Endothelial cell of hepatic sinusoid (primary cell): ENCODE measurements around the gene MYH9.
"Not testable (repeated sequence)": the region's sequence is repeated elsewhere in the genome, so short reads cannot be mapped to it uniquely, and the experiment has no call there.

Experiments used
- in situ Hi-C: cut with HindIII; loops from 2 replicates; pipeline ENCODE4 v1.10.0; 2017; ENCODE audit warnings: low sequenced_read_pairs

The MYH9 gene

DNA sequence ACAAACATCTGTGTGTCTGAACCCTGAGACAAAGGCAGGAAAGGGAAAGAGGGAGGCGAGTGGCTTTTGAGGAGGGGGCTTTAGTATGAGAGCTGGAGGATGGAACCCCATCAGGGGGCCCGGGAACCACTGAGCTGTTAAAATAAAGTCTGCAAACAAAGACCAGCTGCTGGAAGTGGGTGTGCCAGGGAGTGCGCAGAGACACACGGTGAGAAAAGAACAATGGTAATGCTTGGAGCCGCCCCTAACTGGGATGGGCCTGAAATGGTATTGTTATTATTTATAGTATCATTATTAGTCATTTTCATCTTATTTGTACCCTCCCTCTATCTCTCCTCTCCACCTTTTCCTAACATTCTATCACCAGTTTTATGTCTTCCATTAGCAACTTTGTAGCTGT lies 132.2 kb downstream of the MYH9 start:
- in situ Hi-C loops = not testable (repeated sequence)

GRCh38 chr22:36253523-36254490 lies 134.0 kb downstream of the MYH9 start:
- in situ Hi-C loops = no loop called here

GRCh38 chr22:36252754-36253522 lies 134.8 kb downstream of the MYH9 start, which contains the start of gene APOL1:
Gene APOL1, plus strand, starts transcription at chr22:36253133. Its CDS starts 1,823 bp downstream, at chr22:36254956.
- in situ Hi-C loops = no loop called here

DNA sequence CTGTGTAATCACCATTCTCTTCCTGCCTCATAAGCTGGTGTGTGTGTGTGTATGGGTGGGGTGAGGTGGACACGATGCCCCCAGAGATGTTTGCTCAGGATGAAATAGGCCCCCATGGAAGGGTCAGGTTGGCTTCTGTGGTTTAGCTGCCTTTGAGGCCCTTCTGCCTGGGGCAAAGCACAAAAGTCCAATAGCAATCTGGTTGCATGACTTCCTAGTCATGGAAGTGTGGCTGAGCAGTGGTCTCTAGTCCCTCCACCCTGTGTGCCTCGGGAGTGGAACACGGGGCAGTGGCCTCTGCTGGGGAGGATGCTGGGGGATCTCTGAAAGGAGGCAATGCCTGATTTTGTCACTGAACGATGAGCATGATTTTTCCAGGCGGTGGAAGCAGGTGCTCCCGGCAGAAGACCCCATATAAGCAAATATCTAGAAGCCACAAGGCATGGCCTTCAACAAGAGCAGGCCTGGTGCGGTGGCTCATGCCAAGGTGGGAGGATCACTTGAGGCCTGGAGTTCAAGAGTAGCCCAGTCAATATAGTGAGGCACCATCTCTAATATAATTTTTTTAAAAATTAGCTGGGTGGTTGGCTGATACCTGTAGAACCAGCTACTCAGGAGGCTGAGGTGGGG lies 135.7 kb downstream of the MYH9 start:
- in situ Hi-C loops = not testable (repeated sequence)

DNA sequence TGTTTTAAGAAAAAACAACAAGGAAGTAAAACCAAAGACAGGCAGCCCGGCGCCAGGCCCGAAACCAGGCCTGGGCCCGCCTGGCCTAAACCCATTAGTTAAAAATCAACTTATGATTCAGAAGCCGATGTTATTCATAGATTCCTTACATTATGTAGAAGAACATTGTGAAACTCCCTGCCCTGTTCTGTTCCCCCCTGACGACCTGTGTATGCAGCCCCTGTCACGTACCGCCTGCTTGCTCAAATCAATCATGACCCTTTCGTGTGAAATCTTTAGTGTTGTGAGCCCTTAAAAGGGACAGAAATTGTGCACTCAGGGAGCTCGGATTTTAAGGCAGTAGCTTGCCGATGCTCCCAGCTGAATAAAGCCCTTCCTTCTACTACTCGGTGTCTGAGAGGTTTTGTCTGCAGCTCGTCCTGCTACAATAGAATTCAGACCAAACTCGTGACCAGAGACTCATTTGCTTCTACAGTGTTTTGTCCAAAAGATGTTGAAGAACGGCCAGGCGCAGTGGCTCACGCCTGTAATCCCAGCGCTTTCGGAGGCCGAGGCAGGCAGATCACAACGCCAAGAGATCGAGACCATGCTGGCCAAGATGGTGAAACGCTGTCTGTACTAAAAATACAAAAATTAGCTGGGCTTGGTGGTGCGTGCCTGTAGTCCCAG lies 137.3 kb downstream of the MYH9 start:
- in situ Hi-C loops = not testable (repeated sequence)

DNA sequence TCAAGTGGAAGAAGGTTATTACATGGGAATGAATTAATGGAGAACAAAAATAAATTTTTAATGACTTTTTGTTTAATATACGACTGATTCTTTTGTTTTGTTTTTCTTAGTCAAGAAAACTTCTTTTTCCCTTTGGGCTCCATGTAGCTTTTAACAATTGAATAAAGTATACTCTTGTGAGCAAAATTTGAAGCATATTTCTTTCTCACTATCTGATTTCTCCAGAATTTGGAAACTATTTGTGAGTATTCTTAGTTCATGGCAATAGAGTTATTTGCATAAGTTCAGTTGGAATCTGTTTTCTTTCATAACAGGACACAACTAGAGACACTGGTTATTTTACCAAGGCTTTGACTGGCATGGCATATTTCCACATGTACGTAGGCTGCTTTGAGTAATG lies 138.6 kb downstream of the MYH9 start:
- in situ Hi-C loops = loop anchor here (10.0 kb wide), 1 partner anchor 156 kb away; no protein-coding TSS in a partner anchor

GRCh38 chr22:36247955-36248354 lies 139.8 kb downstream of the MYH9 start:
- in situ Hi-C loops = loop anchor here (10.0 kb wide), 1 partner anchor 157 kb away; no protein-coding TSS in a partner anchor

GRCh38 chr22:36246718-36247117 lies 141.0 kb downstream of the MYH9 start:
- in situ Hi-C loops = loop anchor here (10.0 kb wide), 1 partner anchor 158 kb away; no protein-coding TSS in a partner anchor

- in situ Hi-C loops = loop anchor here (10.0 kb wide), 1 partner anchor 159 kb away; no protein-coding TSS in a partner anchor
Observed at GRCh38 chr22:36245805-36246356, 141.9 kb downstream of the MYH9 start.

DNA sequence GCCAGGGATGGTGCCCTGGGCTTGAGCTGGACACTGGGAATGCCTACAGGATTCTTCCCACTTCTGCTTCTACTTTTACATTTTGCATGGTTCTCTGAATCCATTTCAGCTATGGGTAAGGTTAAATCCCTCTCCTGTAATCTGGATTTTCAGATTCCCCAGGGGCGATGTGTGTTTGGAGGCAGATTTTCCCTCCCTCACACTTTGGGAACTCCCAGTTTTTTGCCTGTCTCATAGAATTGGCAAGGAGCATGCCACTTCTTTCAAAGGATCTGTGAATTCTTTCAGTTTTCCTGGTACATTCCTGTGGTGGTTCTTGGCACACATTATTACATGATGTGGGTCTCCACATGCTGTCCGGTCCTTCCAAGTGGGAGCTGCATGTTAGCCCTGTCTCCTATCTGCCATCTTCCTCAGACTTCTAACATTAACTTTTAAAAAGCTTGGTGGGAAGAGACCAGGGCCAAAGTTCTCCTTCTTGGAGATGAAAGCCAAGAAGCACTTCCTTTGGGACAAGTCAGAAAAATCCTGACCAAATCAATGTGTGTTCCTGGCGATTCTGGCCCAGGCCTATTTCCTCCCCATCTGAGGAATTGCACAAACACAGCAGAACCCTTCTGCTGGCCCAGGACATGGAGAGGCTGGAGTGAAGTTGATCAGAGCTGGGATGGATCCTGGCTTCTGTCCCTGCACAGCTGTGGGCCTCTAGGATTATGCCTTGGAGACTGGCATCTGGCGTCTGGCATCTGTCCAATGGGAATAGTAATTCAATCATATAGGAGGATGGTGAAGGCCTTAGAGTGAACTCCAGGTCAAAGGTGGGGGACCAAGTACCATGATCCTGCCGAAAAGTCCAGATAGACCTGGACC lies 143.0 kb downstream of the MYH9 start:
- in situ Hi-C loops = loop anchor here (5.0 to 10.0 kb wide), 3 partner anchors 82 to 248 kb away; partner anchors contain the start of gene APOL3

GRCh38 chr22:36243986-36244385 lies 143.8 kb downstream of the MYH9 start:
- in situ Hi-C loops = loop anchor here (5.0 to 10.0 kb wide), 3 partner anchors 82 to 248 kb away; partner anchors contain the start of gene APOL3

DNA sequence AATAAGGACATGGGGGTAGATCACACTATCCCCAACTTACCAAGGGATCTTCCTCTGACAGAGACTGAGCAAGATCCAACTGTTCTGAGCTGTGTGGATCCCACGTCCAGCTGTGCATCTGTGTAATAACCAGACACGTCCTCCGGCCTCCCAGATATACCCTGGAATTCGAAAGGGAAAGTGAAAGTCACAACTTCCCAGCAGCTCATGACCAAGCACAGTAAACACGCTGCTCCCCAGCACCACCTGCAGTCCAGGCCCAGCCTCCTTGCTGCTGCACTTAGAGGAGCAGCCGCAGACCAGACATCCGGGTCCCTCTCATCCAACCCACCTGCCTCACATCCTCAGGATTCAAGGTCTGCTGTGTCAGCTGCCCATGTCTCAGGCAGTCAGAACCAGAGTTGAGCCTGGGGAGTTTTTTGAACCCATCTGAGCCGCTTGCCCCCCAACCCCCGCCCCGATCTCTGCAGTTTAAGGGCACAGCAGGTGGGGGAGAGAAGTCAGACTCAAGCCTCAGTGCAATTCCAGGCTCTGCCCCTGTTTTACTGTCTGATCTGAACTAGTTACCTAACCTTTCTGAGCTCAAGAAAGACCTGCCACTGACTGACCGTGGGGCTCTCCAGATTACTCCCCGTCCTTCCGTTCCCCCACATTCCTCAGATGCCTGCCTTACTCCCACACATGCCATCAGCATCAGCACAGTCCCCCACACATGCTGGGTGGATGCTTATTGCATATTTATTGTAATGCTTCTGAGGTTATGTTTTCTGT lies 148.2 kb downstream of the MYH9 start, which contains the start of gene APOL2:
APOL2 (minus strand) TSS at position 127 of the 771 bp plus-strand sequence. CDS start 6,365 bp downstream, outside the sequence.
- in situ Hi-C loops = loop anchor here (5.0 to 10.0 kb wide), 3 partner anchors 77 to 253 kb away; partner anchors contain the start of gene APOL3

- in situ Hi-C loops = no loop called here
Observed at GRCh38 chr22:36239150-36239400, 148.7 kb downstream of the MYH9 start.

DNA sequence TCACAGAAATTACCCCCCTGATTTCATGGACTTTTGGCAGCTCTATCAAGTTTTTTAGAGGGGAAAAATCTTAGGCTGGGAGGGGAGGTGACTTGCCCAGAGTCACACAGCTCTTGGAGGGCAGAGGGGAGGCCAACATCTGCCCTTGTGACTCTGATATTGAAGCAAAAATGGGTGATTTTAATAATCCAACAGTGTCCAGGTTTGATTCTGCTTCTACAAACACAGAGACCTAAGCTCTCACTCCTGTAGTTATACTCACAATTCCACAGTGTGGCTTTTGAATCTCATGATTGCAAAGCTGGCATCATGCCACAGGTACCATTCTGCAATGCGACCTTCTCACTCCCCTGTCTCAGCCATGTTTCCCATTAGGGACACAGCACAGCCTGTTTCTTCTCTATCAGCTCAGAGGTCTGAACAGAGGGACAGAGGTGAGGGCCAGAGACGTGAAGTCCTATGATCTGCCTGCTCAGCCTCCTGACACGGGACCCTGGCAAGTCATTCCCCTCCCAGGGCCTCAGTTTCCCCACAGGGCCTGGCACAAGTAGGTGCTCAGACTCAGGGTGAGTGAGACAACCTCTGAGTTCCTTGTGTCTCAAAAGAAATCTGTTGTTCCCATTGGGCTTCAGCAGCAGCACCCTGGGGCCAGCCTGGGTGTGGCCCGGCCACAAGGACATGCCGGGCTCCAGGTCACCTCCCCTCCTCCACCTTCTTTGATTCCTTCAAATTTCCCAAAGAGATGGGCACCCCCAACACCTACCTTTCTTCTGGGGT lies 149.2 kb downstream of the MYH9 start:
- in situ Hi-C loops = no loop called here

DNA sequence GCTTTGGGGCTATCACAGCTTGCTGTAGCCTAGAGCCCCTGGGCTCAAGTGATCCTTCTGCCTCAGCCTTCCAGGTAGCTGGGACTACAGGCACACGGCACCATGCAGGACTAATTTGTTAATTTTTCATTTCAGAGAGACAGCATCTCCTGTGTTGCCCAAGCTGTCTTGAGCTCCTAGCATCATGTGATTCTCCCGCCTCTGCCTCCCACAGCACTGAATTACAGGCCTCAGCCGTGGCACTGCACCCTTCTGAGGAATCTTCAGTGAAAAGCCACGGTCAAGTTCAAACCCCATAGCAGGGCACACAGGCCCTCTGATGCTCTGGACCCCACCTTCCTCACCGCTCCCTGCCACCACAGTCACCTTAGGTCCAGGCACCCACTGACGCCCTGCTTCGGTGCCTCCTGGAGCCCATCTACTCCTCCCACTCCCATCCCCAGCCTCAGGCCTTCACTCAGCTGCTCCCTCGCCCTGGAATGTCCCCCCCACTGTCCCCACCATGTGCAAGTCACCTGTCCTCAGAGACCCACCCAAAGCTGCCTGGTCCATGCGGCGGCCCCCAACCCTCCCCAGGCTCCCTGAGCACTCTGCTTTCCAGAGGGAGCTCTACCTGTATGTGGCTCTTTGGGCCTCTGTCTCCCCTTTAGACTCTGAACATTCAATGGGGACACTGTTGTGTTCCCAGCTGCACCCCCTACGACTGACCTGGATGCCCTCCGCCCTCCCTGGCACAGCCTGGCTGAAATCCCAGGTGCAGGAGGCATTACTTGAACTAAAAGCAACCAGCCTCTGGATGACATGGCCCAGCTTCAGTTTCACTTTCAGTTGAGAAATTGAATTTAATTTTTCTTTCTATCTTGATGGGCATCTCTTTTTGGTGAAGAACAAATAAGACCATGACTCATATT lies 150.1 kb downstream of the MYH9 start:
- in situ Hi-C loops = no loop called here
